DOHH2 (cell line): ENCODE measurements around the gene SIK2.

Experiments used
- H3F3A ChIP-seq: fragments of 200-600 bp; sonication (generic), shearing (Covaris generic); 2 replicates; pipeline ENCODE4 v1.6.0; 2016; ENCODE audit warnings: antibody characterized with exemption, mild to moderate bottlenecking; ENCODE audit not compliant: control insufficient read depth, insufficient read depth
- H3K27ac ChIP-seq: fragments of 200-600 bp; sonication (generic); 2 replicates; pipeline ENCODE4 v1.5.1; 2014; ENCODE audit warnings: low read depth, mild to moderate bottlenecking, low read length, moderate library complexity
- H3K27me3 ChIP-seq: fragments of 200-600 bp; sonication (generic); 2 replicates; pipeline ENCODE4 v1.6.1; 2014; ENCODE audit warnings: mild to moderate bottlenecking, low read length, mixed read lengths; ENCODE audit not compliant: control insufficient read depth
- H3K36me3 ChIP-seq: fragments of 200-600 bp; sonication (generic); 2 replicates; pipeline ENCODE4 v1.6.1; 2014; ENCODE audit warnings: mild to moderate bottlenecking, low read length, moderate library complexity, mixed read lengths; ENCODE audit not compliant: control insufficient read depth
- H3K4me1 ChIP-seq: fragments of 200-600 bp; sonication (generic); 2 replicates; pipeline ENCODE4 v1.6.1; 2014; ENCODE audit warnings: mild to moderate bottlenecking, low read length, mixed read lengths; ENCODE audit not compliant: control insufficient read depth
- H3K4me2 ChIP-seq: fragments of 200-600 bp; sonication (generic); 2 replicates; pipeline ENCODE4 v1.6.0; 2014; ENCODE audit warnings: mild to moderate bottlenecking, low read length, moderate library complexity
- H3K4me3 ChIP-seq: fragments of 200-600 bp; sonication (generic); 2 replicates; pipeline ENCODE4 v1.5.1; 2014; ENCODE audit warnings: mild to moderate bottlenecking, low read length, mixed read lengths
- H3K79me2 ChIP-seq: fragments of 200-600 bp; sonication (generic); 2 replicates; pipeline ENCODE4 v1.6.1; 2014; ENCODE audit warnings: mild to moderate bottlenecking, low read length, mixed read lengths; ENCODE audit not compliant: control insufficient read depth
- H3K9me2 ChIP-seq: fragments of 200-600 bp; sonication (generic); replicated peaks from 2 replicates; pipeline ENCODE4 v1.6.1; 2014; ENCODE audit warnings: mild to moderate bottlenecking, low read length, mixed read lengths; ENCODE audit not compliant: control insufficient read depth
- H3K9me3 ChIP-seq: fragments of 200-600 bp; sonication (generic); 2 replicates; pipeline ENCODE4 v1.6.1; 2014; ENCODE audit warnings: antibody characterized with exemption, low read length, mixed read lengths; ENCODE audit not compliant: control insufficient read depth, insufficient read depth
- H4K20me1 ChIP-seq: fragments of 200-600 bp; sonication (generic); 2 replicates; pipeline ENCODE4 v1.6.0; 2014; ENCODE audit warnings: low read depth, mild to moderate bottlenecking, antibody characterized with exemption, low read length, moderate library complexity; ENCODE audit not compliant: control insufficient read depth, insufficient read depth
- EZH2phosphoT487 ChIP-seq: fragments of 200-600 bp; sonication (generic); IDR thresholded peaks from 2 replicates; pipeline ENCODE4 v1.6.1; 2017; ENCODE audit warnings: borderline replicate concordance, mild to moderate bottlenecking, antibody characterized with exemption, low read length, moderate library complexity, mixed read lengths
- TF ChIP-seq, protein P1 (sequence below): fragments of 200-600 bp; sonication (generic); IDR thresholded peaks from one replicate; pipeline ENCODE4 v1.5.1; 2014; ENCODE audit warnings: antibody characterized with exemption, mild to moderate bottlenecking, low read depth, low read length; ENCODE audit not compliant: poor library complexity, severe bottlenecking

SIK2 gene

DNA sequence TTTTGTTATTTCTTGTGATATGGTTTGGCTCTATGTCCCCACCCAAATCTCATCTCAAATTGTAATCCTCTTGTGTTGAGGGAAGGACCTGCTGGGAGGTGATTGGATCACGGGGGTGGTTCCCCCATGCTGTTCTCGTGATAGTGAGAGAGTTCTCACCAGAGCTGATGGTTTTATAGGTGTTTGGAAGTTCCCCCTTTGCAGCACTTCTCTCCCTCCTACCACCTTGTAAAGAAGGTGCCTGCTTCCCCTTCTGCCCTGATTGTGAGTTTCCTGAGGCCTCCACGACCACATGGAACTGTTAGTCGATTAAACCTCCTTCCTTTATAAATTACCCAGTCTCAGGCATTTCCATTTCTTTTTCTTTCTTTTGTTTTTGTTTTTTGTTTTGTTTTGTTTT lies 24.4 kb upstream of the SIK2 start:
- H3K27ac ChIP-seq, result no peak overlapping the region
- H3K27me3 ChIP-seq, result no peaks in the 10 kb centered on the region
- no peaks in the 10 kb centered on the region for H4K20me1 ChIP-seq

DNA sequence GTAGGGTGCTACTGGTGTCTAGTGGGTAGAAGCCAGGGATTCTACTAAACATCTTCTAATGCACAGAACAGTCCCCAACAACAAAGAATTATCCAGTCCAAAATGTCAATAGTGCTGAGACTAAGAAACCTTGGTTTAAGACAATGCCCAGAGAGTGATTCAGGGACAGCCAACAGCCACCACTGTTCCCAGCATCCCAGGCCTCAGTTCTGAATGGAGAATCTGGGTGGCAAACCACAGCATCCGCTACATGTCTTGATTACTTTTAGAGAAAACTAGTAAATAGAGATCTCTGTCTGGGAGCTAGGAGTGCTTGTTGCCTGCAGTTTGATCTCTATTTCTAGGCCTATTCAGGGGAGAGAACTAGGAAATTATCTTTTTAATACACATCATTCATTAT lies 20.9 kb upstream of the SIK2 start:
- Histone ChIP-seq H3K36me3 (no peaks in the 10 kb centered on the region), H3K4me1 (peaks cover 19% of the 10 kb centered on the region), H4K20me1 (no peaks in the 10 kb centered on the region), H3K9me2 (no peaks in the 10 kb centered on the region), H3K9me3 (no peaks in the 10 kb centered on the region), H3K27ac (no peak overlapping the region), H3F3A (no peaks in the 10 kb centered on the region), H3K4me3 (no peak overlapping the region), H3K79me2 (no peaks in the 10 kb centered on the region), H3K27me3 (no peaks in the 10 kb centered on the region), H3K4me2 (no peak overlapping the region)
- TF ChIP-seq, protein P1, sequence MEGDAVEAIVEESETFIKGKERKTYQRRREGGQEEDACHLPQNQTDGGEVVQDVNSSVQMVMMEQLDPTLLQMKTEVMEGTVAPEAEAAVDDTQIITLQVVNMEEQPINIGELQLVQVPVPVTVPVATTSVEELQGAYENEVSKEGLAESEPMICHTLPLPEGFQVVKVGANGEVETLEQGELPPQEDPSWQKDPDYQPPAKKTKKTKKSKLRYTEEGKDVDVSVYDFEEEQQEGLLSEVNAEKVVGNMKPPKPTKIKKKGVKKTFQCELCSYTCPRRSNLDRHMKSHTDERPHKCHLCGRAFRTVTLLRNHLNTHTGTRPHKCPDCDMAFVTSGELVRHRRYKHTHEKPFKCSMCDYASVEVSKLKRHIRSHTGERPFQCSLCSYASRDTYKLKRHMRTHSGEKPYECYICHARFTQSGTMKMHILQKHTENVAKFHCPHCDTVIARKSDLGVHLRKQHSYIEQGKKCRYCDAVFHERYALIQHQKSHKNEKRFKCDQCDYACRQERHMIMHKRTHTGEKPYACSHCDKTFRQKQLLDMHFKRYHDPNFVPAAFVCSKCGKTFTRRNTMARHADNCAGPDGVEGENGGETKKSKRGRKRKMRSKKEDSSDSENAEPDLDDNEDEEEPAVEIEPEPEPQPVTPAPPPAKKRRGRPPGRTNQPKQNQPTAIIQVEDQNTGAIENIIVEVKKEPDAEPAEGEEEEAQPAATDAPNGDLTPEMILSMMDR, result no peak
- no peak for TF ChIP-seq EZH2phosphoT487

More for the DNA sequence above, 24.4 kb upstream of the SIK2 start:
- TF ChIP-seq, protein P1, result no peak
- TF ChIP-seq EZH2phosphoT487, result no peak
- no peaks in the 10 kb centered on the region for H3K36me3 ChIP-seq
- no peaks in the 10 kb centered on the region for H3F3A ChIP-seq
- no peaks in the 10 kb centered on the region for H3K9me2 ChIP-seq
- H3K9me3 ChIP-seq, result no peaks in the 10 kb centered on the region
- no peaks in the 10 kb centered on the region for H3K79me2 ChIP-seq
- H3K4me3 ChIP-seq, result no peak overlapping the region
- H3K4me2 ChIP-seq, result no peak overlapping the region
- H3K4me1 ChIP-seq, result peaks cover 27% of the 10 kb centered on the region

DNA sequence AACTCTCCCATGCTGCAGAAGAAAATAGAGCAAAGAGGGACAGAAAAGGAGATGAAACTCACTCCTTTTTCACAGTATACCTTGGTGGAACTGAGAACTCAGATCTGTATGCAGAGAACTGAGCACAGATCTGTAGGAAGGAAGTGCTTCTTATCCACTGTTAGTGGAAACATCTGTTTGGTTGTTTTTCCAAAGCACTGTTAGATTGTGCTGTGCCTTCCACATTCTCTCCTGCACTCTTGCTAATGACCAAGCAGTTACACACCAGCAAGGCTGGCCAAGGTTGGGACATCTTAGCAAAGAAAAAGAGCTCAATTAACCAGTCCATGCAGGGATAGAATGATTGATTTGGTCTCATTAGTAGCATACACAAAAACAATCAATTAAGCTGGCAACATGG lies 20.1 kb upstream of the SIK2 start:
- Histone ChIP-seq H3K27me3 (no peaks in the 10 kb centered on the region), H3K4me1 (peaks cover 22% of the 10 kb centered on the region), H3K36me3 (no peaks in the 10 kb centered on the region), H3K27ac (no peak overlapping the region), H4K20me1 (no peaks in the 10 kb centered on the region), H3K4me2 (no peak overlapping the region), H3F3A (no peaks in the 10 kb centered on the region), H3K9me2 (no peaks in the 10 kb centered on the region), H3K4me3 (no peak overlapping the region), H3K9me3 (no peaks in the 10 kb centered on the region), H3K79me2 (no peaks in the 10 kb centered on the region)
- TF ChIP-seq, protein P1, result no peak
- TF ChIP-seq EZH2phosphoT487, result no peak

DNA sequence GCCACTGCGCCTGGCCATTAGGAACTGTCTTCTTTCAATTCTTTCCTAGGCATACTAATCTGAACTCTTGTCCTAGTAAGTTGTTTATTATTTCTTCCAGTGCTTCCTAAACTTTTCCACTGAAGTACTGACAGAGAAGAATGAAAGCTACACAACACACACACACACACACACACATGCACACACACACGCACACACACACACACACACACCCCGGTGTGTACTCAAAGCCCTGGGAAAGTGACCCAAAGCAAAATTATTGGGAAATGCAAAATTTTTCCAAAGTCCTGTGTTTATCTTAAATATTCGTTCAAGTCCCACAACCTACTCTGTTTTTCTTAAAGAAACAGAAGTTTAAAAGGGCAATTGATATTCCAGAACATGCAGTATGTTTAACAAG lies 19.4 kb upstream of the SIK2 start:
- no peaks in the 10 kb centered on the region for H3K36me3 ChIP-seq
- H4K20me1 ChIP-seq, result no peaks in the 10 kb centered on the region
- no peaks in the 10 kb centered on the region for H3K27me3 ChIP-seq
- no peaks in the 10 kb centered on the region for H3K79me2 ChIP-seq
- H3F3A ChIP-seq, result no peaks in the 10 kb centered on the region
- TF ChIP-seq EZH2phosphoT487, result no peak
- TF ChIP-seq, protein P1, result no peak
- H3K4me2 ChIP-seq, result no peak overlapping the region
- no peak overlapping the region for H3K4me3 ChIP-seq
- peaks cover 22% of the 10 kb centered on the region for H3K4me1 ChIP-seq
- H3K9me2 ChIP-seq, result no peaks in the 10 kb centered on the region
- H3K27ac ChIP-seq, result no peak overlapping the region
- H3K9me3 ChIP-seq, result no peaks in the 10 kb centered on the region
